HepG2 (cell line): ENCODE measurements around the gene ITGB3.

Experiments
- SIN3A ChIP-seq: IDR thresholded peaks from 2 replicates; pipeline ENCODE4 v1.6.1; 2011; ENCODE audit warnings: low read depth, mild to moderate bottlenecking, control low read depth, low read length, borderline replicate concordance
- SMAD1 ChIP-seq: sonication (generic); formaldehyde crosslinking; IDR thresholded peaks from 2 replicates; pipeline ENCODE4 v1.4.0; 2020; ENCODE audit warnings: missing genetic modification reagents, low read depth, mild to moderate bottlenecking, borderline replicate concordance
- ZNF335 ChIP-seq: sonication (generic); formaldehyde crosslinking; IDR thresholded peaks from 2 replicates; pipeline ENCODE4 v1.4.0; 2020; ENCODE audit warnings: missing genetic modification reagents
- ZNF670 ChIP-seq: sonication (generic); formaldehyde crosslinking; IDR thresholded peaks from 2 replicates; pipeline ENCODE4 v1.8.0; 2022; ENCODE audit warnings: mild to moderate bottlenecking, missing genetic modification reagents, borderline replicate concordance

- no peak for TF ChIP-seq SMAD1 (CRISPR knock-in tag)
- TF ChIP-seq ZNF335 (CRISPR knock-in tag), result no peak
- no peak for TF ChIP-seq SIN3A
- TF ChIP-seq ZNF670, result no peak
These were observed 84.4 kb downstream of the ITGB3 start for GRCh38 chr17:47338026-47338425.
